B cell (primary cell): ENCODE results near the gene RNLS.

ENCODE experiments used
- CTCF ChIP-seq: fragments of 200-600 bp; IDR thresholded peaks from one replicate; pipeline ENCODE4 v1.8.0; 2022; ENCODE audit warnings: antibody characterized with exemption, mild to moderate bottlenecking
- EZH2 ChIP-seq: IDR thresholded peaks from 2 replicates; pipeline ENCODE4 v1.6.1; 2012; ENCODE audit warnings: borderline replicate concordance, low read depth, mild to moderate bottlenecking, moderate library complexity, low read length; ENCODE audit not compliant: insufficient read depth, poor library complexity, severe bottlenecking

- TF ChIP-seq CTCF (no peak), EZH2 (no peak)
These were observed 346.9 kb downstream of the RNLS start for GRCh38 chr10:88236121-88236743.
